ENCODE measurements around the gene SRSF9. TPM values are rescaled to one million over a fixed set of nuclear protein-coding genes. Genes with fewer than 3 reads are reported as not detected.

Gene SRSF9
- polyA plus RNA-seq, 1 donor from 2014 or later, result 289 TPM

- Histone ChIP-seq H3K4me3 (ENCODE audit: low read length) (peak within 1 kb of the TSS; percentile 82), H3K9me3 (ENCODE audit: low read length) (no peaks in the 10 kb centered on the region), H3K79me2 (replicated peaks; ENCODE audit: insufficient read depth, low read length) (peaks cover 21% of the 10 kb centered on the region), H3K36me3 (ENCODE audit: insufficient read depth, low read length) (no peaks in the 10 kb centered on the region), H3K27ac (ENCODE audit: low read length) (peak within 1 kb of the TSS; percentile 87), H2AFZ (ENCODE audit: low read depth, low read length) (peak within 1 kb of the TSS; percentile 99), H3F3A (ENCODE audit: insufficient read depth, low read length, poor library complexity, severe bottlenecking) (no peaks in the 10 kb centered on the region), H3K9ac (ENCODE audit: low read length) (peak within 1 kb of the TSS; percentile 85), H3K27me3 (ENCODE audit: insufficient read depth, low read depth, low read length) (no peaks in the 10 kb centered on the region), H3K9me2 (ENCODE audit: insufficient read depth, low read length) (no peaks in the 10 kb centered on the region), H3K4me2 (ENCODE audit: low read length) (peak within 1 kb of the TSS; percentile 100), H4K20me1 (ENCODE audit: insufficient read depth) (no peaks in the 10 kb centered on the region)
- TF ChIP-seq POLR2AphosphoS5 (IDR thresholded peaks at IDR 0.05) (peak; percentile 90), SMC3 (conservative IDR thresholded peaks at IDR 0.05; ENCODE audit: poor library complexity) (peak; percentile 60), CTCF (IDR thresholded peaks at IDR 0.05; ENCODE audit: poor library complexity, severe bottlenecking) (peak; percentile 91), MXI1 (conservative IDR thresholded peaks at IDR 0.05; ENCODE audit: poor library complexity, severe bottlenecking) (peak; percentile 80), EP300 (conservative IDR thresholded peaks at IDR 0.05; ENCODE audit: poor library complexity, severe bottlenecking) (no peak), RAD21 (conservative IDR thresholded peaks at IDR 0.05) (peak; percentile 36), REST (IDR thresholded peaks at IDR 0.05; ENCODE audit: borderline replicate concordance) (peak; percentile 88), TAF1 (IDR thresholded peaks at IDR 0.05; ENCODE audit: low read depth) (peak; percentile 84), EZH2 (IDR thresholded peaks at IDR 0.05; ENCODE audit: borderline replicate concordance, insufficient read depth, low read length, poor library complexity, severe bottlenecking) (no peak)
Measured at GRCh38 chr12:120437735-120438494, 31.6 kb downstream of the SRSF9 start, which contains the start of gene COX6A1. COX6A1 (plus strand) TSS chr12:120438113; CDS start chr12:120438127, 14 bp downstream.

- no peaks in the 10 kb centered on the region for H3F3A ChIP-seq (ENCODE audit: insufficient read depth, low read length, poor library complexity, severe bottlenecking)
- H3K36me3 ChIP-seq (ENCODE audit: insufficient read depth, low read length), result no peaks in the 10 kb centered on the region
- no peaks in the 10 kb centered on the region for H3K79me2 ChIP-seq (replicated peaks; ENCODE audit: insufficient read depth, low read length)
- no peaks in the 10 kb centered on the region for H3K9me3 ChIP-seq (ENCODE audit: low read length)
- no peaks in the 10 kb centered on the region for H4K20me1 ChIP-seq (ENCODE audit: insufficient read depth)
- no peak overlapping the region for H3K4me3 ChIP-seq (ENCODE audit: low read length)
- H3K27ac ChIP-seq (ENCODE audit: low read length), result no peak overlapping the region
- H3K9ac ChIP-seq (ENCODE audit: low read length), result no peak overlapping the region
- H3K4me2 ChIP-seq (ENCODE audit: low read length), result no peak overlapping the region
- TF ChIP-seq RAD21 (conservative IDR thresholded peaks at IDR 0.05), result no peak
- TF ChIP-seq CTCF (IDR thresholded peaks at IDR 0.05; ENCODE audit: poor library complexity, severe bottlenecking), result no peak
- TF ChIP-seq TAF1 (IDR thresholded peaks at IDR 0.05; ENCODE audit: low read depth), result no peak
- no peak for TF ChIP-seq SMC3 (conservative IDR thresholded peaks at IDR 0.05; ENCODE audit: poor library complexity)
- TF ChIP-seq EZH2 (IDR thresholded peaks at IDR 0.05; ENCODE audit: borderline replicate concordance, insufficient read depth, low read length, poor library complexity, severe bottlenecking), result no peak
- no peak for TF ChIP-seq REST (IDR thresholded peaks at IDR 0.05; ENCODE audit: borderline replicate concordance)
- no peak for TF ChIP-seq MXI1 (conservative IDR thresholded peaks at IDR 0.05; ENCODE audit: poor library complexity, severe bottlenecking)
- TF ChIP-seq POLR2AphosphoS5 (IDR thresholded peaks at IDR 0.05), result no peak
- TF ChIP-seq EP300 (conservative IDR thresholded peaks at IDR 0.05; ENCODE audit: poor library complexity, severe bottlenecking), result no peak
- no peaks in the 10 kb centered on the region for H3K27me3 ChIP-seq (ENCODE audit: insufficient read depth, low read depth, low read length)
- H3K9me2 ChIP-seq (ENCODE audit: insufficient read depth, low read length), result no peaks in the 10 kb centered on the region
- H2AFZ ChIP-seq (ENCODE audit: low read depth, low read length), result no peak overlapping the region
Measured at GRCh38 chr12:120432772-120433525, 36.6 kb downstream of the SRSF9 start.
